Neural progenitor cell (in vitro differentiated cells): ENCODE data around the gene IQGAP1. TPM values are rescaled to one million over a fixed set of nuclear protein-coding genes. Genes with fewer than 3 reads are reported as not detected.

Source experiments
- DNase-seq: peaks from one replicate; pipeline ENCODE4 v3.0.0-alpha.2; 2016; ENCODE audit warnings: low spot score
- H2AFZ ChIP-seq: fragments of 200-600 bp; sonication (generic); replicated peaks from 2 replicates; pipeline ENCODE4 v1.6.1; 2016; ENCODE audit warnings: antibody characterized with exemption
- H3F3A ChIP-seq: fragments of 200-600 bp; sonication (generic); 2 replicates; pipeline ENCODE4 v1.6.1; 2016; ENCODE audit warnings: antibody characterized with exemption, low read depth
- H3K27ac ChIP-seq: fragments of 200-600 bp; sonication (generic); 2 replicates; pipeline ENCODE4 v1.5.1; 2016; ENCODE audit warnings: mild to moderate bottlenecking
- H3K27me3 ChIP-seq: fragments of 200-600 bp; sonication (generic); 2 replicates; pipeline ENCODE4 v1.6.1; 2016; ENCODE audit warnings: mild to moderate bottlenecking, moderate library complexity
- H3K36me3 ChIP-seq: fragments of 200-600 bp; sonication (generic); 2 replicates; pipeline ENCODE4 v1.5.1; 2016
- H3K4me1 ChIP-seq: fragments of 200-600 bp; sonication (generic); 2 replicates; pipeline ENCODE4 v1.6.1; 2016; ENCODE audit warnings: mixed run types
- H3K4me2 ChIP-seq: fragments of 200-600 bp; sonication (generic); 2 replicates; pipeline ENCODE4 v1.6.1; 2016
- H3K4me3 ChIP-seq: fragments of 200-600 bp; sonication (generic); 2 replicates; pipeline ENCODE4 v1.5.1; 2016
- H3K79me2 ChIP-seq: fragments of 200-600 bp; sonication (generic); 2 replicates; pipeline ENCODE4 v1.6.1; 2016; ENCODE audit warnings: low read depth
- H3K9ac ChIP-seq: fragments of 200-600 bp; sonication (generic); 2 replicates; pipeline ENCODE4 v1.6.1; 2016
- H3K9me3 ChIP-seq: fragments of 200-600 bp; sonication (generic); 2 replicates; pipeline ENCODE4 v1.5.1; 2016; ENCODE audit warnings: low read depth
- H4K20me1 ChIP-seq: fragments of 200-600 bp; sonication (generic); 2 replicates; pipeline ENCODE4 v1.6.1; 2016; ENCODE audit warnings: low read depth
- H3K27ac Mint-ChIP-seq: 3 replicates; pipeline ENCODE4 v1.8.0; 2021; ENCODE audit warnings: mixed read lengths
- H3K27me3 Mint-ChIP-seq: 2 replicates; pipeline ENCODE4 v1.8.0; 2022; ENCODE audit warnings: low read depth, mild to moderate bottlenecking, inconsistent platforms, moderate library complexity, mixed read lengths; ENCODE audit not compliant: insufficient read depth
- H3K36me3 Mint-ChIP-seq: 3 replicates; pipeline ENCODE4 v1.8.0; 2021; ENCODE audit warnings: mixed read lengths
- H3K4me1 Mint-ChIP-seq: 3 replicates; pipeline ENCODE4 v1.8.0; 2021; ENCODE audit warnings: mixed read lengths
- H3K4me3 Mint-ChIP-seq: 3 replicates; pipeline ENCODE4 v1.8.0; 2021; ENCODE audit warnings: mild to moderate bottlenecking, moderate library complexity, mixed read lengths
- H3K9me3 Mint-ChIP-seq: 3 replicates; pipeline ENCODE4 v1.8.0; 2020; ENCODE audit warnings: mixed read lengths
- CTCF ChIP-seq: fragments of 200-600 bp; sonication (generic); IDR thresholded peaks from 2 replicates; pipeline ENCODE4 v1.5.1; 2017; ENCODE audit warnings: antibody characterized with exemption, mild to moderate bottlenecking
- EZH2 ChIP-seq: fragments of 200-600 bp; sonication (generic); IDR thresholded peaks from 2 replicates; pipeline ENCODE4 v1.6.1; 2017; ENCODE audit warnings: antibody characterized with exemption, mild to moderate bottlenecking, moderate library complexity
- EZH2phosphoT487 ChIP-seq: fragments of 200-600 bp; sonication (generic); IDR thresholded peaks from 2 replicates; pipeline ENCODE4 v1.6.1; 2017; ENCODE audit warnings: antibody characterized with exemption
- total RNA-seq: library from RNA; depleted of rRNA; stranded (reverse); fragments of >200 nt; gene quantifications from 2 replicates; pipeline ENCODE4 v1.2.3, GENCODE V29; 2015; ENCODE audit warnings: low replicate concordance

Gene IQGAP1
- total RNA-seq, 1 donor from 2014 or later = 44.8 TPM

GRCh38 chr15:90425726-90426346 is 37.8 kb downstream of the IQGAP1 start:
- Histone ChIP-seq H3K9me3 (no peaks in the 10 kb centered on the region), H2AFZ (peak overlapping the region; percentile 63), H3K4me2 (peak overlapping the region; percentile 36), H3K36me3 (no peaks in the 10 kb centered on the region), H3K27me3 (no peaks in the 10 kb centered on the region), H3K4me1 (peaks cover 12% of the 10 kb centered on the region), H4K20me1 (no peaks in the 10 kb centered on the region), H3K9ac (no peak overlapping the region), H3F3A (no peaks in the 10 kb centered on the region), H3K79me2 (peaks cover 11% of the 10 kb centered on the region), H3K4me3 (no peak overlapping the region), H3K27ac (peak overlapping the region; percentile 54)
- H3K4me1 Mint-ChIP-seq = peaks cover 6% of the 10 kb centered on the region
- peaks cover 2% of the 10 kb centered on the region for H3K27me3 Mint-ChIP-seq
- H3K9me3 Mint-ChIP-seq = no peaks in the 10 kb centered on the region
- peaks cover 3% of the 10 kb centered on the region for H3K36me3 Mint-ChIP-seq
- H3K27ac Mint-ChIP-seq = peak overlapping the region; percentile 80
- H3K4me3 Mint-ChIP-seq = no peak overlapping the region
- no peak for TF ChIP-seq EZH2
- no peak for TF ChIP-seq CTCF
- TF ChIP-seq EZH2phosphoT487 = no peak
- DNase-seq = peak; percentile 45

GRCh38 chr15:90427185-90427584 is 39.1 kb downstream of the IQGAP1 start:
- Histone ChIP-seq H3K4me1 (peaks cover 12% of the 10 kb centered on the region), H3K9me3 (no peaks in the 10 kb centered on the region), H3K9ac (no peak overlapping the region), H3K79me2 (peaks cover 8% of the 10 kb centered on the region), H3K36me3 (no peaks in the 10 kb centered on the region), H3K27me3 (no peaks in the 10 kb centered on the region), H3F3A (no peaks in the 10 kb centered on the region), H3K4me3 (no peak overlapping the region), H3K4me2 (no peak overlapping the region), H3K27ac (no peak overlapping the region), H4K20me1 (no peaks in the 10 kb centered on the region), H2AFZ (no peak overlapping the region)
- Mint-ChIP-seq H3K36me3 (peaks cover 3% of the 10 kb centered on the region), H3K4me1 (peaks cover 6% of the 10 kb centered on the region), H3K27me3 (peaks cover 2% of the 10 kb centered on the region), H3K27ac (no peak overlapping the region), H3K4me3 (no peak overlapping the region), H3K9me3 (no peaks in the 10 kb centered on the region)
- DNase-seq = no peak
- TF ChIP-seq CTCF (no peak), EZH2 (no peak), EZH2phosphoT487 (no peak)

GRCh38 chr15:90432253-90432652 is 44.2 kb downstream of the IQGAP1 start:
- no peak for TF ChIP-seq CTCF
- no peak for TF ChIP-seq EZH2
- no peak for TF ChIP-seq EZH2phosphoT487
- Histone ChIP-seq H2AFZ (no peak overlapping the region), H3K4me2 (no peak overlapping the region), H3K4me3 (no peak overlapping the region), H3K27me3 (no peaks in the 10 kb centered on the region), H3K4me1 (no peaks in the 10 kb centered on the region), H3K36me3 (no peaks in the 10 kb centered on the region), H3K9ac (no peak overlapping the region), H3K27ac (no peak overlapping the region), H3F3A (no peaks in the 10 kb centered on the region), H4K20me1 (no peaks in the 10 kb centered on the region), H3K9me3 (no peaks in the 10 kb centered on the region), H3K79me2 (no peaks in the 10 kb centered on the region)
- Mint-ChIP-seq H3K4me1 (no peaks in the 10 kb centered on the region), H3K27me3 (peaks cover 2% of the 10 kb centered on the region), H3K36me3 (peaks cover 3% of the 10 kb centered on the region), H3K4me3 (no peak overlapping the region), H3K27ac (no peak overlapping the region), H3K9me3 (no peaks in the 10 kb centered on the region)
- no peak for DNase-seq
